Neuronal stem cell (in vitro differentiated cells): ENCODE measurements around the gene ADM2.

Experiments
- DNase-seq: peaks from one replicate; pipeline ENCODE4 v3.0.0-alpha.2; 2013; ENCODE audit warnings: low spot score
- H2AFZ ChIP-seq: one replicate; pipeline ENCODE4 v1.6.1; 2013; ENCODE audit warnings: mild to moderate bottlenecking, low read length, inconsistent platforms
- H2AK5ac ChIP-seq: 2 replicates; pipeline ENCODE4 v1.6.1; 2013; ENCODE audit warnings: low read depth, mild to moderate bottlenecking, inconsistent platforms, low read length, moderate library complexity, mixed read lengths
- H2BK120ac ChIP-seq: 2 replicates; pipeline ENCODE4 v1.6.1; 2013; ENCODE audit warnings: low read depth, mild to moderate bottlenecking, inconsistent platforms, low read length, moderate library complexity, mixed read lengths
- H2BK12ac ChIP-seq: one replicate; pipeline ENCODE4 v1.6.1; 2013; ENCODE audit warnings: low read length, inconsistent platforms
- H2BK15ac ChIP-seq: 2 replicates; pipeline ENCODE4 v1.6.1; 2013; ENCODE audit warnings: mild to moderate bottlenecking, low read length, inconsistent platforms, mixed read lengths
- H2BK5ac ChIP-seq: one replicate; pipeline ENCODE4 v1.6.1; 2013; ENCODE audit warnings: inconsistent platforms, mild to moderate bottlenecking, low read length, moderate library complexity
- H3K14ac ChIP-seq: one replicate; pipeline ENCODE4 v1.6.1; 2013; ENCODE audit warnings: low read length, inconsistent platforms
- H3K18ac ChIP-seq: 2 replicates; pipeline ENCODE4 v1.6.1; 2013; ENCODE audit warnings: low read length, inconsistent platforms
- H3K23ac ChIP-seq: 2 replicates; pipeline ENCODE4 v1.6.1; 2013; ENCODE audit warnings: low read depth, mild to moderate bottlenecking, mixed read lengths, low read length, inconsistent platforms; ENCODE audit not compliant: poor library complexity
- H3K27ac ChIP-seq: replicated peaks from 3 replicates; pipeline ENCODE4 v1.5.1; 2013; ENCODE audit warnings: low read length, inconsistent platforms
- H3K27me3 ChIP-seq, 3 experiments: 2 replicates each; pipeline ENCODE4 v1.6.1; 2013; ENCODE audit warnings: low read length in 3 of 3, mild to moderate bottlenecking in 2 of 3, inconsistent platforms in 1 of 3, low read depth in 1 of 3, mixed read lengths in 1 of 3, moderate library complexity in 1 of 3; ENCODE audit not compliant: control insufficient read depth in 3 of 3, insufficient read depth in 3 of 3
- H3K36me3 ChIP-seq, 2 donors: replicated peaks in 1 of 2; 2 replicates each; pipeline ENCODE4 v1.6.1; 2013; ENCODE audit warnings: low read length in 2 of 2; ENCODE audit not compliant: control insufficient read depth in 2 of 2, insufficient read depth in 2 of 2
- H3K4ac ChIP-seq: 2 replicates; pipeline ENCODE4 v1.6.1; 2013; ENCODE audit warnings: inconsistent platforms, mild to moderate bottlenecking, low read length, moderate library complexity
- H3K4me1 ChIP-seq, 2 donors: 1 replicate in 1 of 2; 2 replicates in 1 of 2; pipeline ENCODE4 v1.6.1; 2013; ENCODE audit warnings: low read length in 2 of 2, low read depth in 1 of 2; ENCODE audit not compliant: control insufficient read depth in 2 of 2, insufficient read depth in 1 of 2
- H3K4me2 ChIP-seq: one replicate; pipeline ENCODE4 v1.6.1; 2013; ENCODE audit warnings: mild to moderate bottlenecking, low read length, inconsistent platforms; ENCODE audit not compliant: insufficient read depth, poor library complexity, severe bottlenecking
- H3K4me3 ChIP-seq, 2 donors: 2 replicates each; pipeline ENCODE4 v1.5.1; 2013; ENCODE audit warnings: low read length in 2 of 2, mild to moderate bottlenecking in 2 of 2, inconsistent platforms in 1 of 2, moderate library complexity in 1 of 2
- H3K79me1 ChIP-seq: one replicate; pipeline ENCODE4 v1.6.1; 2013; ENCODE audit warnings: low read depth, mild to moderate bottlenecking, inconsistent platforms, low read length, moderate library complexity
- H3K9ac ChIP-seq: one replicate; pipeline ENCODE4 v1.6.1; 2013; ENCODE audit warnings: mild to moderate bottlenecking, low read depth, low read length, inconsistent platforms; ENCODE audit not compliant: poor library complexity
- H3K9me3 ChIP-seq, 2 donors: replicated peaks in 1 of 2; 2 replicates each; pipeline versions ENCODE3 to v1.6.1; 2013; ENCODE audit warnings: low read length in 2 of 2, mild to moderate bottlenecking in 2 of 2, inconsistent platforms in 1 of 2, low read depth in 1 of 2, mixed read lengths in 1 of 2, moderate library complexity in 1 of 2; ENCODE audit not compliant: control insufficient read depth in 2 of 2, insufficient read depth in 1 of 2
- H4K8ac ChIP-seq: one replicate; pipeline ENCODE4 v1.6.1; 2013; ENCODE audit warnings: low read depth, mild to moderate bottlenecking, inconsistent platforms, low read length, moderate library complexity
- H4K91ac ChIP-seq: one replicate; pipeline ENCODE4 v1.6.1; 2013; ENCODE audit warnings: low read length, low read depth, mild to moderate bottlenecking, inconsistent platforms; ENCODE audit not compliant: poor library complexity
- WGBS, 2 donors: extraction: QIAGEN DNeasy Blood & Tissue Kit; methylation state at CpG; one replicate each; pipeline ENCODE4 v1.1.7; 2013; ENCODE audit warnings: missing lambda C conversion rate in 2 of 2, mixed read lengths in 1 of 2; ENCODE audit not compliant: insufficient read length in 2 of 2, insufficient replicate concordance in 1 of 2; ENCODE audit errors: extremely low coverage in 2 of 2; 5-methylcytosine and 5-hydroxymethylcytosine counted together

Gene ADM2

GRCh38 chr22:50465066-50465930 lies 16.0 kb upstream of the ADM2 start:
- no peak overlapping the region for H3K4me3 ChIP-seq
- DNase-seq: no peak
- no peak overlapping the region for H3K4me2 ChIP-seq
- no peak overlapping the region for H2BK120ac ChIP-seq
- peaks cover 0 to 2% of the 10 kb centered on the region in 2 donors for H3K4me1 ChIP-seq
- H3K79me1 ChIP-seq: peaks cover 28% of the 10 kb centered on the region
- WGBS, 2 donors: no CpG with 5 or more reads among the region's 30 CpGs
- no peak overlapping the region for H3K18ac ChIP-seq
- H3K23ac ChIP-seq: peak overlapping the region; percentile 65
- peak overlapping the region; percentile 56 for H3K14ac ChIP-seq
- no peak overlapping the region for H2BK12ac ChIP-seq
- H2AFZ ChIP-seq: no peak overlapping the region
- no peak overlapping the region for H3K27ac ChIP-seq
- no peak overlapping the region for H3K9ac ChIP-seq
- peak overlapping the region; percentile 79 for H4K91ac ChIP-seq
- H2BK5ac ChIP-seq: no peak overlapping the region
- H2AK5ac ChIP-seq: no peak overlapping the region
- no peaks in the 10 kb centered on the region for H3K27me3 ChIP-seq
- H3K4ac ChIP-seq: no peak overlapping the region
- H2BK15ac ChIP-seq: no peak overlapping the region
- peaks cover 63 to 79% of the 10 kb centered on the region in 2 donors for H3K36me3 ChIP-seq
- no peaks in the 10 kb centered on the region for H3K9me3 ChIP-seq
- H4K8ac ChIP-seq: no peak overlapping the region

- no peaks in the 10 kb centered on the region for H3K9me3 ChIP-seq
- no peak overlapping the region for H3K4me3 ChIP-seq
- peak overlapping the region; percentile 73 for H3K23ac ChIP-seq
- peaks cover 45 to 71% of the 10 kb centered on the region in 2 donors for H3K36me3 ChIP-seq
- no peak overlapping the region for H3K9ac ChIP-seq
- no CpG with 5 or more reads among the region's 24 CpGs for WGBS, 2 donors
- H2AFZ ChIP-seq: no peak overlapping the region
- peak overlapping the region; percentile 18 for H3K4me2 ChIP-seq
- no peak overlapping the region for H2BK15ac ChIP-seq
- no peak for DNase-seq
- H3K14ac ChIP-seq: no peak overlapping the region
- H3K27ac ChIP-seq: no peak overlapping the region
- no peak overlapping the region for H3K4ac ChIP-seq
- H3K79me1 ChIP-seq: peaks cover 43% of the 10 kb centered on the region
- no peaks in the 10 kb centered on the region for H3K27me3 ChIP-seq
- no peak overlapping the region for H2AK5ac ChIP-seq
- H3K18ac ChIP-seq: no peak overlapping the region
- no peak overlapping the region for H4K91ac ChIP-seq
- H3K4me1 ChIP-seq: peaks cover 0 to 3% of the 10 kb centered on the region in 2 donors
- no peak overlapping the region for H2BK120ac ChIP-seq
- H2BK12ac ChIP-seq: no peak overlapping the region
- no peak overlapping the region for H2BK5ac ChIP-seq
- no peak overlapping the region for H4K8ac ChIP-seq
These were observed 14.0 kb upstream of the ADM2 start for GRCh38 chr22:50467341-50467740.

GRCh38 chr22:50467773-50468440 lies 13.4 kb upstream of the ADM2 start:
- Histone ChIP-seq H3K4me2 (no peak overlapping the region), H3K4me1 (peaks cover 0 to 3% of the 10 kb centered on the region in 2 donors), H2AK5ac (no peak overlapping the region), H2BK120ac (no peak overlapping the region), H3K4ac (no peak overlapping the region), H3K18ac (no peak overlapping the region), H2AFZ (no peak overlapping the region), H2BK15ac (no peak overlapping the region), H3K9ac (no peak overlapping the region), H4K91ac (no peak overlapping the region), H3K36me3 (peaks cover 40 to 71% of the 10 kb centered on the region in 2 donors), H4K8ac (no peak overlapping the region), H3K9me3 (no peaks in the 10 kb centered on the region), H3K27me3 (no peaks in the 10 kb centered on the region), H3K14ac (no peak overlapping the region), H2BK12ac (no peak overlapping the region), H3K23ac (no peak overlapping the region), H3K4me3 (no peak overlapping the region), H3K27ac (no peak overlapping the region), H3K79me1 (peaks cover 47% of the 10 kb centered on the region), H2BK5ac (no peak overlapping the region)
- WGBS, 2 donors: no CpG with 5 or more reads among the region's 22 CpGs
- DNase-seq: no peak

- Histone ChIP-seq H2BK12ac (no peak overlapping the region), H4K91ac (no peak overlapping the region), H3K79me1 (peaks cover 53% of the 10 kb centered on the region), H3K4me2 (no peak overlapping the region), H2BK5ac (no peak overlapping the region), H3K27ac (no peak overlapping the region), H3K36me3 (peaks cover 35 to 70% of the 10 kb centered on the region in 2 donors), H3K9ac (no peak overlapping the region), H3K4me1 (peaks cover 2 to 7% of the 10 kb centered on the region in 2 donors), H3K23ac (no peak overlapping the region), H3K4me3 (no peak overlapping the region), H2AFZ (no peak overlapping the region), H3K27me3 (no peaks in the 10 kb centered on the region), H3K9me3 (no peaks in the 10 kb centered on the region), H3K14ac (no peak overlapping the region), H3K4ac (no peak overlapping the region), H2BK15ac (no peak overlapping the region), H2BK120ac (no peak overlapping the region), H4K8ac (no peak overlapping the region), H3K18ac (no peak overlapping the region), H2AK5ac (no peak overlapping the region)
- no CpG with 5 or more reads among the region's 8 CpGs for WGBS, 2 donors
- no peak for DNase-seq
These were observed 12.7 kb upstream of the ADM2 start for GRCh38 chr22:50468626-50469025.
